ENCODE data around the gene AHCTF1. TPM values are rescaled to one million over a fixed set of nuclear protein-coding genes. Genes with fewer than 3 reads are reported as not detected.

AHCTF1 gene
- total and polyA plus RNA-seq, 9 of the 15 experiments (the other 6 are each of a cell fraction or from before 2014, with no cell fraction given), result 9.4 to 102 (median 47.6) TPM

DNA sequence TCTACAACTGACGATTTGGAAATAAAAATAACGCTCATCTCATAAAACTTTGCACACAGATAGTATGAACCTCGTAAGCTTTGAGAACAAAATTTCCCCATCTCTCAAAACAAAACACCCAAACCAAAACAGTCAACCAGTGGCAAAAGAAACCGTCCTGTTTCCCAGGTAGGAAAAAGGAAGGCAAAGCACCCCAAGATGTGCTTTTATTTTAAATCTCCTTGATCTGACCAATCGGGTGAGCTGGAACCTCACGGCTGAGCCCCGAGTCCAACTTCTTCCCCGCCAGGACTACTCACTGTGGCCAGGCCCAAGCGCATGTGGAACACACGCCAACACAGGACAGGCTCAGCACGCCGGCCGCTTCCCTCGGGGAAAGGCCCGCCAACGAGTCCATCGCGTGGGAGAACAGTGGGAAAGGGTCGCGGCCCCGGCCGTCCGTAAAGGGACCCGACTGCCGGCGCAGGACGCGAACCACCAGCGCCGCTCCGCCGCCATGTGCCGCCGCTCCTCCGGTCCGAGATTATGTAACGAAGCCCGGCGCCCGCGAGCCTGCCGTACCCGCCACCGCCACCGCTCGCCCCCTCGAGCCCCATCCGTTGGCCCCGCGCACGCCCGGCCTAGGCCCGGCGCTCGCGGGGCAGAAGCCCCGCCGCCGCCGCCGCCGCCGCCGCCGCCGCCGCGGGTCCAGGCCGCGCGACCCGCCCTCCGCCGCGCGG, 759 bp downstream of the AHCTF1 start:
- Histone ChIP-seq H3K9me3 (replicated peaks; ENCODE audit: control insufficient read depth, insufficient read depth, low read depth, low read length) (0 out of 2 replicates have a peak, but pooled peaks cover 2% of the 10 kb centered on the region), H3K79me2 (ENCODE audit: control insufficient read depth, insufficient read depth, low read length) (peaks cover 56% of the 10 kb centered on the region), H3K27me3 (ENCODE audit: control insufficient read depth in 2 of 2, insufficient read depth in 2 of 2, low read length in 2 of 2) (no peaks in the 10 kb centered on the region), H3K9me1 (ENCODE audit: control insufficient read depth, insufficient read depth, low read length) (no peaks in the 10 kb centered on the region), H4K20me1 (replicated peaks; ENCODE audit: control insufficient read depth, insufficient read depth, low read length) (peaks cover 4% of the 10 kb centered on the region; the same call in 1 of the 2 replicates), H3K9ac (ENCODE audit: insufficient read depth in 1 of 2, low read depth in 2 of 2, low read length in 2 of 2) (peak overlapping the region; percentile 94 to 100), H2AFZ (ENCODE audit: low read depth, low read length) (peak overlapping the region; percentile 95), H3K36me3 (ENCODE audit: control insufficient read depth, insufficient read depth, low read length) (peaks cover 34% of the 10 kb centered on the region), H3K4me3 (peak overlapping the region; percentile 97), H3K4me1 (replicated peaks in 1 of 2; ENCODE audit: control insufficient read depth in 2 of 2, insufficient read depth in 2 of 2, low read length in 2 of 2) (peaks cover 5 to 12% of the 10 kb centered on the region in 2 experiments; a peak in 4 of 5 replicates), H3K27ac (ENCODE audit: extremely low read depth, low read depth, low read length) (peak overlapping the region; percentile 94), H3K4me2 (ENCODE audit: insufficient read depth, low read length) (peak overlapping the region; percentile 96)
- FAIRE-seq (no peak), ATAC-seq (peak; percentile 48), DNase-seq (ENCODE audit: extremely low read depth in 1 of 4, low spot score in 3 of 4) (peak; percentile 51 to 79 (median 64))
- in situ Hi-C loops (cut with MboI) (no loop called here), intact Hi-C loops (cut with micrococcal nuclease) (loop anchor here (10.0 kb wide), 1 partner anchor 366 kb away; the partner anchor contains the start of genes CNST and TFB2M)
- POLR2A ChIA-PET, result interaction anchor here (0.6 to 2.5 kb wide), 9 partner anchors 12 to 1139 kb away, joined by 3 to 12 read pairs (median 4); partner anchors contain the start of gene ZNF695
- CTCF ChIA-PET (ENCODE audit: low intra/inter-chr PET ratio), result interaction anchor here (0.6 kb wide), 1 partner anchor 23 kb away, joined by 4 read pairs; no protein-coding TSS in a partner anchor
- WGBS (ENCODE audit: insufficient coverage, low coverage, missing lambda C conversion rate), result under 1% methylated on average over 35 of the region's 76 CpGs
- BruUV-seq (replicated peaks), result no TSS peak
- TF ChIP-seq LCOR (CRISPR knock-in tag; IDR thresholded peaks at IDR 0.05) (peak; percentile 59; the same call in 1 of the 2 replicates), STAT5B (CRISPR knock-in tag; IDR thresholded peaks at IDR 0.05) (no peak), HDAC1 (IDR thresholded peaks at IDR 0.05) (peak in 1 of 2 experiments; percentile 83; a peak in 2 of 4 replicates), U2AF2 (optimal IDR thresholded peaks at IDR 0.05; ENCODE audit: low read depth, low read length) (no peak), ZBTB7A (IDR thresholded peaks at IDR 0.05; ENCODE audit: borderline replicate concordance, control insufficient read depth, low read depth, low read length) (peak; percentile 72; the same call in 1 of the 2 replicates), KLF16 (IDR thresholded peaks at IDR 0.05) (no peak), IRF2 (CRISPR knock-in tag; IDR thresholded peaks at IDR 0.05) (0 out of 2 replicates have a peak, but pooled peaks have one; percentile 39), MTF1 (CRISPR knock-in tag; IDR thresholded peaks at IDR 0.05; ENCODE audit: borderline replicate concordance) (no peak), CAMTA2 (CRISPR knock-in tag; conservative IDR thresholded peaks at IDR 0.05) (peak; percentile 76; the same call in 1 of the 2 replicates), SMARCA4 (IDR thresholded peaks at IDR 0.05) (0 out of 2 replicates have a peak, but pooled peaks have one; percentile 23), RB1 (IDR thresholded peaks at IDR 0.05; ENCODE audit: low read depth) (peak; percentile 66; the same call in 1 of the 2 replicates), CC2D1A (IDR thresholded peaks at IDR 0.05) (0 out of 2 replicates have a peak, but pooled peaks have one; percentile 48), POLR2H (tag; IDR thresholded peaks at IDR 0.05; ENCODE audit: low read depth) (0 out of 2 replicates have a peak, but pooled peaks have one; percentile 7), ZC3H4 (CRISPR knock-in tag; IDR thresholded peaks at IDR 0.05; ENCODE audit: borderline replicate concordance) (0 out of 2 replicates have a peak, but pooled peaks have one; percentile 83), WHSC1 (IDR thresholded peaks at IDR 0.05; ENCODE audit: low read length) (no peak), POLR2AphosphoS5 (IDR thresholded peaks at IDR 0.05; ENCODE audit: control insufficient read depth, insufficient read depth, low read depth, low read length) (peak; percentile 40; the same call in 1 of the 2 replicates)
- TF ChIP-seq, protein P1, sequence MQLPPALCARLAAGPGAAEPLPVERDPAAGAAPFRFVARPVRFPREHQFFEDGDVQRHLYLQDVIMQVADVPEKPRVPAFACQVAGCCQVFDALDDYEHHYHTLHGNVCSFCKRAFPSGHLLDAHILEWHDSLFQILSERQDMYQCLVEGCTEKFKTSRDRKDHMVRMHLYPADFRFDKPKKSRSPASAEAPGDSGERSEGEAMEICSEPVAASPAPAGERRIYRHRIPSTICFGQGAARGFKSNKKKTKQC (CRISPR knock-in tag; IDR thresholded peaks at IDR 0.05), result peak; percentile 52; the same call in 1 of the 2 replicates
- TF ChIP-seq, protein P2, sequence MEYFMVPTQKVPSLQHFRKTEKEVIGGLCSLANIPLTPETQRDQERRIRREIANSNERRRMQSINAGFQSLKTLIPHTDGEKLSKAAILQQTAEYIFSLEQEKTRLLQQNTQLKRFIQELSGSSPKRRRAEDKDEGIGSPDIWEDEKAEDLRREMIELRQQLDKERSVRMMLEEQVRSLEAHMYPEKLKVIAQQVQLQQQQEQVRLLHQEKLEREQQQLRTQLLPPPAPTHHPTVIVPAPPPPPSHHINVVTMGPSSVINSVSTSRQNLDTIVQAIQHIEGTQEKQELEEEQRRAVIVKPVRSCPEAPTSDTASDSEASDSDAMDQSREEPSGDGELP (CRISPR knock-in tag; IDR thresholded peaks at IDR 0.05; ENCODE audit: borderline replicate concordance), result peak; percentile 63
- TF ChIP-seq, protein P3, sequence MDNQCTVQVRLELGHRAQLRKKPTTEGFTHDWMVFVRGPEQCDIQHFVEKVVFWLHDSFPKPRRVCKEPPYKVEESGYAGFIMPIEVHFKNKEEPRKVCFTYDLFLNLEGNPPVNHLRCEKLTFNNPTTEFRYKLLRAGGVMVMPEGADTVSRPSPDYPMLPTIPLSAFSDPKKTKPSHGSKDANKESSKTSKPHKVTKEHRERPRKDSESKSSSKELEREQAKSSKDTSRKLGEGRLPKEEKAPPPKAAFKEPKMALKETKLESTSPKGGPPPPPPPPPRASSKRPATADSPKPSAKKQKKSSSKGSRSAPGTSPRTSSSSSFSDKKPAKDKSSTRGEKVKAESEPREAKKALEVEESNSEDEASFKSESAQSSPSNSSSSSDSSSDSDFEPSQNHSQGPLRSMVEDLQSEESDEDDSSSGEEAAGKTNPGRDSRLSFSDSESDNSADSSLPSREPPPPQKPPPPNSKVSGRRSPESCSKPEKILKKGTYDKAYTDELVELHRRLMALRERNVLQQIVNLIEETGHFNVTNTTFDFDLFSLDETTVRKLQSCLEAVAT (IDR thresholded peaks at IDR 0.05), result peak in 1 of 2 experiments; percentile 55; a peak in 2 of 4 replicates

Data from K562 (cell line).